Small intestine (tissue), 7 donors: ENCODE results near the gene PREX1. TPM values are rescaled to one million over a fixed set of nuclear protein-coding genes. Genes with fewer than 3 reads are reported as not detected.

Experiments used
- DNase-seq, 2 donors: peaks; one replicate each; pipeline versions ENCODE4 v3.0.0 to v3.0.0-alpha.2; 2013
- FAIRE-seq: peaks from 2 replicates; lab custom pipeline; 2012; peaks lifted over from hg19 to GRCh38; lab: Jason Lieb, UNC
- H3K27ac ChIP-seq, 3 donors: one replicate each; pipeline ENCODE4 v1.5.1; 2013; ENCODE audit warnings: low read length in 2 of 3, mild to moderate bottlenecking in 2 of 3, control low read depth in 1 of 3, inconsistent platforms in 1 of 3, low read depth in 1 of 3, moderate library complexity in 1 of 3
- H3K27me3 ChIP-seq, 3 donors: one replicate each; pipeline ENCODE4 v1.6.1; 2013; ENCODE audit warnings: low read length in 3 of 3, inconsistent platforms in 1 of 3; ENCODE audit not compliant: control insufficient read depth in 3 of 3, insufficient read depth in 3 of 3
- H3K36me3 ChIP-seq, 3 donors: one replicate each; pipeline ENCODE4 v1.6.1; 2013; ENCODE audit warnings: low read length in 3 of 3, inconsistent platforms in 1 of 3, low read depth in 1 of 3, mild to moderate bottlenecking in 1 of 3, moderate library complexity in 1 of 3; ENCODE audit not compliant: control insufficient read depth in 3 of 3, insufficient read depth in 2 of 3
- H3K4me1 ChIP-seq, 3 donors: one replicate each; pipeline ENCODE4 v1.6.1; 2013; ENCODE audit warnings: low read length in 2 of 3, inconsistent platforms in 1 of 3, low read depth in 1 of 3, mild to moderate bottlenecking in 1 of 3, moderate library complexity in 1 of 3; ENCODE audit not compliant: control insufficient read depth in 3 of 3, insufficient read depth in 2 of 3
- H3K4me3 ChIP-seq, 3 donors: one replicate each; pipeline ENCODE4 v1.5.1; 2013; ENCODE audit warnings: low read length in 3 of 3, control low read depth in 1 of 3, inconsistent platforms in 1 of 3, low read depth in 1 of 3, mild to moderate bottlenecking in 1 of 3, moderate library complexity in 1 of 3
- H3K9me3 ChIP-seq, 2 donors: one replicate each; pipeline ENCODE4 v1.6.1; 2013; ENCODE audit warnings: low read depth in 1 of 2, low read length in 1 of 2; ENCODE audit not compliant: control insufficient read depth in 2 of 2, insufficient read depth in 1 of 2
- WGBS, 3 donors: extraction: QIAGEN DNeasy Blood & Tissue Kit; methylation state at CpG; one replicate each; pipeline ENCODE4 v1.1.7; 2013; 5-methylcytosine and 5-hydroxymethylcytosine counted together
- polyA plus RNA-seq, 4 donors: library from polyadenylated mRNA; stranded (reverse) in 3 of 4; unstranded in 1 of 4; fragments of 200-250 nt in 3 of 4; fragments of 120-200 nt in 1 of 4; gene quantifications; one replicate each; pipeline versions ENCODE4 v1.2.1 to v1.2.3, GENCODE V29; 2013
- donor health status: healthy with polysubstance abuse.
- donor health status: control.
- donor health status: control.
- donor health status: Bipolar disorder and iron deficiency.
- donor health status: healthy.

PREX1 gene
- polyA plus RNA-seq, 4 donors, result 1.8 to 9.9 (median 8.0) TPM

GRCh38 chr20:48585061-48585870 is 242.5 kb downstream of the PREX1 start:
- DNase-seq, result peak; percentile 27 to 71

GRCh38 chr20:48584391-48585060 is 243.3 kb downstream of the PREX1 start:
- Histone ChIP-seq H3K4me3 (no peak overlapping the region), H3K4me1 (no peaks in the 10 kb centered on the region), H3K27ac (no peak overlapping the region), H3K9me3 (no peaks in the 10 kb centered on the region), H3K27me3 (no peaks in the 10 kb centered on the region), H3K36me3 (no peaks in the 10 kb centered on the region)
- 23 to 40% (median 40%) methylated on average over 8 of the region's 8 CpGs for WGBS, 3 donors
- no peak for FAIRE-seq
- no peak for DNase-seq

More at GRCh38 chr20:48585061-48585870, 242.5 kb downstream of the PREX1 start:
- Histone ChIP-seq H3K27ac (no peak overlapping the region), H3K36me3 (no peaks in the 10 kb centered on the region), H3K9me3 (no peaks in the 10 kb centered on the region), H3K4me3 (no peak overlapping the region), H3K4me1 (no peaks in the 10 kb centered on the region), H3K27me3 (no peaks in the 10 kb centered on the region)
- FAIRE-seq, result no peak
- WGBS, 3 donors, result 50 to 67% (median 54%) methylated on average over 21 of the region's 21 CpGs

GRCh38 chr20:48583801-48584200 is 244.0 kb downstream of the PREX1 start:
- H3K4me1 ChIP-seq, result no peaks in the 10 kb centered on the region
- DNase-seq, result no peak
- 86 to 92% (median 86%) methylated on average over 11 of the region's 11 CpGs for WGBS, 3 donors
- no peaks in the 10 kb centered on the region for H3K36me3 ChIP-seq
- no peak overlapping the region for H3K27ac ChIP-seq
- no peaks in the 10 kb centered on the region for H3K9me3 ChIP-seq
- FAIRE-seq, result no peak
- H3K4me3 ChIP-seq, result no peak overlapping the region
- no peaks in the 10 kb centered on the region for H3K27me3 ChIP-seq

GRCh38 chr20:48583171-48583570 is 244.6 kb downstream of the PREX1 start:
- no peak for DNase-seq
- 74 to 86% (median 82%) methylated on average over 11 of the region's 11 CpGs for WGBS, 3 donors
- FAIRE-seq, result no peak

GRCh38 chr20:48582673-48582985 is 245.2 kb downstream of the PREX1 start:
- Histone ChIP-seq H3K4me1 (no peaks in the 10 kb centered on the region), H3K27me3 (no peaks in the 10 kb centered on the region), H3K36me3 (no peaks in the 10 kb centered on the region), H3K9me3 (no peaks in the 10 kb centered on the region), H3K27ac (no peak overlapping the region), H3K4me3 (no peak overlapping the region)
- DNase-seq (no peak), FAIRE-seq (no peak)
- 49 to 58% (median 52%) methylated on average over 5 of the region's 5 CpGs for WGBS, 3 donors

More at GRCh38 chr20:48583171-48583570, 244.6 kb downstream of the PREX1 start:
- Histone ChIP-seq H3K9me3 (no peaks in the 10 kb centered on the region), H3K36me3 (no peaks in the 10 kb centered on the region), H3K27ac (no peak overlapping the region), H3K4me3 (no peak overlapping the region), H3K4me1 (no peaks in the 10 kb centered on the region), H3K27me3 (no peaks in the 10 kb centered on the region)

GRCh38 chr20:48581167-48581566 is 246.6 kb downstream of the PREX1 start:
- no peaks in the 10 kb centered on the region for H3K4me1 ChIP-seq
- H3K4me3 ChIP-seq, result no peak overlapping the region
- H3K9me3 ChIP-seq, result no peaks in the 10 kb centered on the region
- H3K27me3 ChIP-seq, result no peaks in the 10 kb centered on the region
- no peak overlapping the region for H3K27ac ChIP-seq
- DNase-seq, result no peak
- H3K36me3 ChIP-seq, result no peaks in the 10 kb centered on the region
- WGBS, 3 donors, result 84 to 93% (median 90%) methylated on average over 5 of the region's 5 CpGs
- no peak for FAIRE-seq

DNA sequence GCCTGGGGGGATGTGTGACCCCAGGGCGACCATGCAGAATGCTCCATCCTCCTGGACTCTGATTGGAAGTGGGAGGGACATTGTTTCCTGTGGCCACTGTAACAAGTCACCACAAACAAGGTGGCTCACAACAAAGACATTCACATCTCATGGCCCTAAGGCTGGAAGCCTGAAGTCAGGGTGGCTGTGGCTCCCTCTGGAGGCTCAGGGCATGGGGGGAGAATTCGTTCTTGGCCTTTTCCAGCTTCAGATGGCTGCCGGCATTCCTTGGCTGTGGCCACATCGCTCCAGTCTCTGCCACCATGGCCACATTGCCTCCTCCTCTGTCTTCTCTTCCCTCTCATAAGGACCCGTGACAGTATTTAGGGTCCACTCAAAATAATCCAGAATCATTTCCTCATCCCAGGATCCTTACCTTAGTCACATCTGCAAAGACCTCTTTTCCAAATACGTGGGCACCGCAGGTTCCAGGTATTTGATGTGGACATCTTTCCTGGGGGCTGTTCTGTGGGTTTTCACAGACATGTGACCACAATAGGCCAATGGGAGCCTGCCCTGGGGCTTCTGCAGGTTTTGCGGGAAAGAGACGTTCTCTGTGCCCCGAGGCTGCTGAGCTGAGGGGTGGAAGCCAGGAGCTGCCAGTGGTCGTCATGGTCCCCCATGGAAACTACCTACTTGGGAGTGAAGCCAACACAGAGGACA is 249.3 kb downstream of the PREX1 start:
- Histone ChIP-seq H3K27me3 (peaks cover 0 to 2% (median 0%) of the 10 kb centered on the region in 3 donors), H3K9me3 (no peaks in the 10 kb centered on the region), H3K4me3 (no peak overlapping the region), H3K4me1 (no peaks in the 10 kb centered on the region), H3K27ac (no peak overlapping the region), H3K36me3 (no peaks in the 10 kb centered on the region)
- FAIRE-seq (no peak), DNase-seq (no peak)
- WGBS, 3 donors, result 80 to 86% (median 82%) methylated on average over 11 of the region's 11 CpGs

DNA sequence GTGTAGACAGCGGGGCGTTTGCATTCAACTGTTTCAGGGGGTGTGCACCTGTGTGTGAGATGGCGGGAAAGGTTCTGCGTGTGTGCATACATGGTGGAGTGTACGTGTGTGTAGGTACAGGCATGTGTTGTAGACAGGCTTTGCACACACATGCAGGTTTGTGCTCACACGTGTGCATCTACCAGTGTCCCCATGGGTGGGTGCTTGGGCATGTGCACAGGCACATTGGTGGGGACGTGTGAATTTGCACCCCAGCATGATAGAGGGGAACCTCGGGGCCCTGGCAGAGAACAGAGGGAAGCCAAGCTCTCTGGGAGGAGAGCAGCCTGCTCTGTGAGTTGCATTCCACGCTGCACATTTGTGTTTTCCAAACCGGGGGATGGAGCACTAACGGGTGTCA is 250.2 kb downstream of the PREX1 start:
- Histone ChIP-seq H3K27ac (no peak overlapping the region), H3K36me3 (no peaks in the 10 kb centered on the region), H3K9me3 (no peaks in the 10 kb centered on the region), H3K27me3 (peaks cover 0 to 2% (median 0%) of the 10 kb centered on the region in 3 donors), H3K4me1 (no peaks in the 10 kb centered on the region), H3K4me3 (no peak overlapping the region)
- no peak for DNase-seq
- 67 to 78% (median 71%) methylated on average over 11 of the region's 11 CpGs for WGBS, 3 donors
- no peak for FAIRE-seq
